ENCODE data around the gene ATXN1. TPM values are rescaled to one million over a fixed set of nuclear protein-coding genes. Genes with fewer than 3 reads are reported as not detected.

The ATXN1 gene
- total and polyA plus RNA-seq, 2 of the 8 experiments (the other 6 are each of a cell fraction or from before 2014, with no cell fraction given): 1.6 to 4.0 TPM

- DNase-seq (ENCODE audit: low read depth in 1 of 2, low spot score in 2 of 2) (no peak), FAIRE-seq (no peak)
- no peaks in the 10 kb centered on the region for H4K20me1 ChIP-seq (replicated peaks in 1 of 2; ENCODE audit: control insufficient read depth in 1 of 2, insufficient read depth in 2 of 2, low read length in 2 of 2)
- no peak overlapping the region for H4K5ac ChIP-seq (ENCODE audit: insufficient read length, low read depth, low read length)
- no peaks in the 10 kb centered on the region for H3K9me3 ChIP-seq (ENCODE audit: insufficient read depth in 2 of 2, low read depth in 1 of 2, low read length in 1 of 2)
- ChIA-PET CTCF (ENCODE audit: partially characterized antibody) (no interaction called here), POLR2A (ENCODE audit: partially characterized antibody) (interaction anchor here (0.9 kb wide), 1 partner anchor 9 kb away, joined by 3 read pairs; no protein-coding TSS in a partner anchor)
- H2BK20ac ChIP-seq (ENCODE audit: low read length): no peak overlapping the region
- no peaks in the 10 kb centered on the region for H3K23me2 ChIP-seq (ENCODE audit: low read depth, low read length)
- H2BK12ac ChIP-seq (ENCODE audit: low read depth, low read length): no peak overlapping the region
- no peak overlapping the region for H2BK5ac ChIP-seq (ENCODE audit: low read depth, low read length)
- no peak overlapping the region for H3K14ac ChIP-seq (ENCODE audit: insufficient read length)
- no peak overlapping the region for H2BK15ac ChIP-seq (ENCODE audit: low read length)
- H3K9ac ChIP-seq (replicated peaks in 1 of 4; ENCODE audit: extremely low read depth in 1 of 4, low read depth in 3 of 4, low read length in 3 of 4): no peak overlapping the region
- H2BK120ac ChIP-seq (replicated peaks; ENCODE audit: low read depth, low read length): no peak overlapping the region
- H3K27me3 ChIP-seq (replicated peaks in 1 of 4; ENCODE audit: control insufficient read depth in 3 of 4, extremely low read depth in 1 of 4, insufficient read depth in 3 of 4, low read length in 3 of 4): no peaks in the 10 kb centered on the region
- no peaks in the 10 kb centered on the region; a peak in 1 of 8 replicates for H3K36me3 ChIP-seq (ENCODE audit: control insufficient read depth in 2 of 4, insufficient read depth in 4 of 4, low read length in 3 of 4)
- H3K18ac ChIP-seq (ENCODE audit: extremely low read depth, low read length): no peak overlapping the region
- no peak overlapping the region for H2AFZ ChIP-seq (ENCODE audit: low read length)
- H3K79me2 ChIP-seq (ENCODE audit: control insufficient read depth in 1 of 2, insufficient read depth in 2 of 2, low read length in 2 of 2): no peaks in the 10 kb centered on the region
- no peak overlapping the region for H3K23ac ChIP-seq (ENCODE audit: insufficient read length)
- no peak overlapping the region for H3K4me2 ChIP-seq (ENCODE audit: insufficient read depth in 1 of 2, low read depth in 2 of 2, low read length in 2 of 2)
- H3K4me3 ChIP-seq (ENCODE audit: extremely low read depth in 1 of 4, insufficient read depth in 2 of 4, low read depth in 3 of 4, low read length in 4 of 4): no peak overlapping the region
- H3K4me1 ChIP-seq (replicated peaks in 1 of 4; ENCODE audit: control insufficient read depth in 3 of 4, insufficient read depth in 4 of 4, low read length in 3 of 4): no peaks in the 10 kb centered on the region
- no peak overlapping the region for H4K91ac ChIP-seq (replicated peaks; ENCODE audit: insufficient read length, low read length)
- no peaks in the 10 kb centered on the region for H3K79me1 ChIP-seq (ENCODE audit: low read depth, low read length)
- H3K56ac ChIP-seq (replicated peaks; ENCODE audit: insufficient read length, low read depth, low read length): no peak overlapping the region
- 86 to 100% methylated on average over 1 to 5 of the region's 5 CpGs for WGBS, 2 experiments (ENCODE audit: extremely low coverage in 1 of 2, insufficient coverage in 1 of 2, insufficient read length in 1 of 2, insufficient replicate concordance in 2 of 2, low coverage in 1 of 2, low lambda C conversion rate in 2 of 2, missing lambda C conversion rate in 1 of 2)
- H2AK5ac ChIP-seq (ENCODE audit: low read depth, low read length): no peak overlapping the region
- no peak overlapping the region for H3K4ac ChIP-seq (replicated peaks; ENCODE audit: insufficient read length, low read depth, low read length)
- H3K27ac ChIP-seq (ENCODE audit: low read depth, low read length): no peak overlapping the region
- no peak overlapping the region for H4K8ac ChIP-seq (ENCODE audit: extremely low read depth, insufficient read depth, low read length)
- TF ChIP-seq CHD2 (IDR thresholded peaks at IDR 0.05; ENCODE audit: low read length) (no peak), POLR2A (IDR thresholded peaks at IDR 0.05; ENCODE audit: control extremely low read depth in 1 of 2, low read depth in 2 of 2, low read length in 2 of 2) (no peak), NRF1 (IDR thresholded peaks at IDR 0.05; ENCODE audit: low read depth, low read length) (no peak), PHF8 (conservative IDR thresholded peaks at IDR 0.05; ENCODE audit: low read depth, low read length) (no peak), RNF2 (IDR thresholded peaks at IDR 0.05; ENCODE audit: borderline replicate concordance, low read depth, low read length, missing control alignments, poor library complexity, severe bottlenecking) (no peak), SP2 (IDR thresholded peaks at IDR 0.05; ENCODE audit: low read length) (no peak), HDAC6 (IDR thresholded peaks at IDR 0.05; ENCODE audit: low read depth, low read length) (no peak), SP4 (IDR thresholded peaks at IDR 0.05; ENCODE audit: low read length) (no peak), RFX5 (IDR thresholded peaks at IDR 0.05; ENCODE audit: borderline replicate concordance, low read depth, low read length) (no peak), POLR2AphosphoS5 (IDR thresholded peaks at IDR 0.05; ENCODE audit: low read depth, low read length) (no peak), TBP (IDR thresholded peaks at IDR 0.05; ENCODE audit: low read depth, low read length) (no peak), FOSL1 (IDR thresholded peaks at IDR 0.05; ENCODE audit: insufficient read depth, low read depth, low read length) (no peak), POU5F1 (IDR thresholded peaks at IDR 0.05; ENCODE audit: low read depth, low read length) (no peak)
- TF ChIP-seq, protein P1, sequence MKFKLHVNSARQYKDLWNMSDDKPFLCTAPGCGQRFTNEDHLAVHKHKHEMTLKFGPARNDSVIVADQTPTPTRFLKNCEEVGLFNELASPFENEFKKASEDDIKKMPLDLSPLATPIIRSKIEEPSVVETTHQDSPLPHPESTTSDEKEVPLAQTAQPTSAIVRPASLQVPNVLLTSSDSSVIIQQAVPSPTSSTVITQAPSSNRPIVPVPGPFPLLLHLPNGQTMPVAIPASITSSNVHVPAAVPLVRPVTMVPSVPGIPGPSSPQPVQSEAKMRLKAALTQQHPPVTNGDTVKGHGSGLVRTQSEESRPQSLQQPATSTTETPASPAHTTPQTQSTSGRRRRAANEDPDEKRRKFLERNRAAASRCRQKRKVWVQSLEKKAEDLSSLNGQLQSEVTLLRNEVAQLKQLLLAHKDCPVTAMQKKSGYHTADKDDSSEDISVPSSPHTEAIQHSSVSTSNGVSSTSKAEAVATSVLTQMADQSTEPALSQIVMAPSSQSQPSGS (IDR thresholded peaks at IDR 0.05; ENCODE audit: low read length): no peak
These were observed 111.4 kb downstream of the ATXN1 start for GRCh38 chr6:16649890-16650289.
